Epithelial cell of proximal tubule (primary cell): ENCODE data around the gene CLEC7A. TPM values are rescaled to one million over a fixed set of nuclear protein-coding genes. Genes with fewer than 3 reads are reported as not detected.

Experiments used
- DNase-seq: peaks from one replicate; pipeline ENCODE4 v3.0.0-alpha.2; 2011; ENCODE audit warnings: low read depth
- H3K4me3 ChIP-seq: 2 replicates; pipeline ENCODE4 v1.5.1; 2011; ENCODE audit warnings: low read depth, mild to moderate bottlenecking, low read length
- total RNA-seq: library from RNA; depleted of rRNA; stranded (reverse); fragments of >200 nt; gene quantifications from 2 replicates; pipeline ENCODE4 v1.2.3, GENCODE V29; 2015
- TF ChIP-seq, protein P1 (sequence below): conservative IDR thresholded peaks from 2 replicates; pipeline ENCODE4 v1.5.1; 2012; ENCODE audit warnings: low read depth, mild to moderate bottlenecking, low read length

Gene CLEC7A
- total RNA-seq, 1 donor from 2014 or later = not detected

DNA sequence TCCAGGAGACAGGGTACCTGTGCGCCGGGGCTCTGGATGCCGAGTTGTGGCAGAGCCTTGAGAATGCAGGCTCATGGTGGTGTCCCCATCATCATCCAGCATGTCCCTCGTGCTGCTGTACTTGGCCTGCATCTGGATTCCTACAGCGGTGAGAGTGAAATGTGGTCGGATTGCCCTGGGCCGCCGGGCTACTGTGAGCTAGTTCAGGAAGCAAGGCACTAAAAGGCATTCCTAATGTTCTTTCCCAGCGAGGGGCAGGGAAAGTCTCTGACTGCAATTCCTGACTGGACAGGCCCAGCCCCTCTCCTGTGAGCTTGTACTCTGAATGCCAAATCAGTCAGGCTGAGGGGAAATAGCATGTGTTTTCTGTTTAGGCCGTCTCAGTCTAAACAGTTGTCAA lies 31.2 kb downstream of the CLEC7A start, which contains the start of gene CLEC1A:
Gene CLEC1A, minus strand, starts transcription at position 195 of the 400 bp plus-strand sequence. Its CDS starts 63 bp downstream, at position 132.
- no peak within 1 kb of the TSS for H3K4me3 ChIP-seq
- TF ChIP-seq, protein P1, sequence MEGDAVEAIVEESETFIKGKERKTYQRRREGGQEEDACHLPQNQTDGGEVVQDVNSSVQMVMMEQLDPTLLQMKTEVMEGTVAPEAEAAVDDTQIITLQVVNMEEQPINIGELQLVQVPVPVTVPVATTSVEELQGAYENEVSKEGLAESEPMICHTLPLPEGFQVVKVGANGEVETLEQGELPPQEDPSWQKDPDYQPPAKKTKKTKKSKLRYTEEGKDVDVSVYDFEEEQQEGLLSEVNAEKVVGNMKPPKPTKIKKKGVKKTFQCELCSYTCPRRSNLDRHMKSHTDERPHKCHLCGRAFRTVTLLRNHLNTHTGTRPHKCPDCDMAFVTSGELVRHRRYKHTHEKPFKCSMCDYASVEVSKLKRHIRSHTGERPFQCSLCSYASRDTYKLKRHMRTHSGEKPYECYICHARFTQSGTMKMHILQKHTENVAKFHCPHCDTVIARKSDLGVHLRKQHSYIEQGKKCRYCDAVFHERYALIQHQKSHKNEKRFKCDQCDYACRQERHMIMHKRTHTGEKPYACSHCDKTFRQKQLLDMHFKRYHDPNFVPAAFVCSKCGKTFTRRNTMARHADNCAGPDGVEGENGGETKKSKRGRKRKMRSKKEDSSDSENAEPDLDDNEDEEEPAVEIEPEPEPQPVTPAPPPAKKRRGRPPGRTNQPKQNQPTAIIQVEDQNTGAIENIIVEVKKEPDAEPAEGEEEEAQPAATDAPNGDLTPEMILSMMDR = no peak
- DNase-seq = no peak

GRCh38 chr12:10097521-10097920 lies 32.5 kb downstream of the CLEC7A start:
- TF ChIP-seq, protein P1 = no peak
- no peak overlapping the region for H3K4me3 ChIP-seq
- no peak for DNase-seq

DNA sequence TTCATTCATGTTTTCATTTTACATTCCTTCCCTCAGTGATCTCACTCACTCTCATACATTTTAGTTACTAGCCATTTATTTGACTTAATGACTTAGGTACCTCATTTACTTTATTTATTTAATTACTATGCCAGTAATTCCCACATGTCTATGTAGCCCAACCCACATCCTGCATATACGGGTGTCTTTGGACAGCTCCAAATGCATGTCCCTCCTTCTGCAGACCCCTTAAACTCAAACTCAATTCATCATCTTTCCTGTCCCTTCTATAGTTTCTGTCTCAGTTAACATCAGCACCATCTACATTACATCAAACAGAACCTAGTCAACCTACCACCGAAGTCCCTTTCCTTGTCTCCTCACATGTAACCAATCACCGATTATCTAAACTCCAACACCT lies 34.0 kb downstream of the CLEC7A start:
- DNase-seq = no peak
- H3K4me3 ChIP-seq = no peak overlapping the region
- TF ChIP-seq, protein P1 = no peak

GRCh38 chr12:10094646-10095395 lies 35.2 kb downstream of the CLEC7A start:
- TF ChIP-seq, protein P1 = no peak
- DNase-seq = no peak

DNA sequence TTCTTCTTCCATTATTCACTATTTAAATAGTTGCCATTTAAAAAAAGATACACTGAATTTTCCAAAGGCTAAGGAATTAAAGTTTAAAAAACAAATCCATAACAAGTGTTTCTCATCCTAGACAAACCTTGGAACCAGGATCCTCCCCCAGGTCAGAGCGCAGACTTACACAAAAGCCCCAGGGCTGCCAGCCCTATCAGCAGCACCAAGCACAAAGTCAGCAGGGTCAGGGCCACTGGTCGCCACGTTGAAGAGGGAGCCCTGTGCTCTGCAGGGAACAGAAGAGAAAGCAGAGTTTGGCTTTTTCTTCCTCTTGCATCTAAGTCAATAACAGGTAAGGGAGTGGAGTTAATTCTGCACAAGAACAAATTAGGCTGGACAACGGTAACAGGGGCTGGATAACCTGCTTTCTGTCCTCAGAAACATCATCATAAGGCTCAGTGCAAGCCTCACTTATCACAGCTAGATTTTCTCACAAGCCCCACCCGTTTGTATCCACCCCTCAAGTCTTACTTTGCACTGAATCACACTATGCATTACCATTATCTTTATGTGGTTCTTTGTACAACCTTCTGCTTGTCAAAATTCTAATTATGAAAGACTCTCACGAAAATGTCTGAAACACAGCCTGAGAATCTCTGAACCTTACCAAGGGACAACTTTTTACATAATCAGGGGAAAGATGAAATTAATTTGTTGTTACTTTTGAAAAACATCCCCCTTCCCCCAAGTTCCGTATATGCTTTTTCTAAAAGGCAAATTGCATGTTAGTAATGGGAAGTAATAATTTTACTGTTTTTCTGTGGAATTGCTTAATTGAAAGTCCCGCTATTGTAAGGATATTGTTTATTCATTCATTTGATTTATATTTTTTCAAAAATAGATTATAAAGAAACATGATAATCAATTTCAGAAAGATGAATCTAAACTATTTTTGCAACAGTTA lies 40.8 kb downstream of the CLEC7A start:
- no peak overlapping the region for H3K4me3 ChIP-seq
- TF ChIP-seq, protein P1 = no peak
- no peak for DNase-seq

More at GRCh38 chr12:10094646-10095395, 35.2 kb downstream of the CLEC7A start:
- H3K4me3 ChIP-seq = no peak overlapping the region

DNA sequence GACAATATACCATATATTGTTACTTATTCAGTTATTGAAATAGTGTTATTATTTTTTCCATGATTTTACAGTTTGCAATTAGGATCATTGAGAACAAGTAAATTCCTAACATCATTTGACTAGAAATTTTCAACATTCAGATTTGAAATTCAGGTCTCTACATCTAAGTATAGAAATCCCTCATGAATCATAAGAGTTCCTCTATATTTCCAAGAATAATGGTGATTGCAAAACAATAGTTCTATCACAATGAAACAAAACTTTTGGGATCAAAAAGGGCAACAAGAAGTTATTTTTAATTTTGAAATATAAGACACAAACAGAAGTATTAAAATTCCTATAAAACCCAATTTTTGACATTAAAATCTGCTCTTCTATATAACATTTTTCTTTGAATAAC lies 42.0 kb downstream of the CLEC7A start:
- no peak for DNase-seq
- TF ChIP-seq, protein P1 = no peak
- H3K4me3 ChIP-seq = no peak overlapping the region
